ENCODE results near the gene EID1. TPM values are rescaled to one million over a fixed set of nuclear protein-coding genes. Genes with fewer than 3 reads are reported as not detected.
A peak's percentile ranks its signal among the peaks of the same experiment; 100 is the strongest.

EID1 gene
- total and polyA plus RNA-seq, 9 donors: 151 to 256 (median 219) TPM

- no peaks in the 10 kb centered on the region for H3K27me3 ChIP-seq
- WGBS, 3 donors: 65 to 70% (median 68%) methylated on average over 2 of the region's 2 CpGs
- intact Hi-C loops (cut with DNase I): loop anchor here in 1 of 4 donors (5.0 kb wide), 1 partner anchor 1289 kb away; no protein-coding TSS in a partner anchor
- no peak for DNase-seq
- TF ChIP-seq EP300 (IDR thresholded peaks at IDR 0.05): no peak
- TF ChIP-seq, protein P1, sequence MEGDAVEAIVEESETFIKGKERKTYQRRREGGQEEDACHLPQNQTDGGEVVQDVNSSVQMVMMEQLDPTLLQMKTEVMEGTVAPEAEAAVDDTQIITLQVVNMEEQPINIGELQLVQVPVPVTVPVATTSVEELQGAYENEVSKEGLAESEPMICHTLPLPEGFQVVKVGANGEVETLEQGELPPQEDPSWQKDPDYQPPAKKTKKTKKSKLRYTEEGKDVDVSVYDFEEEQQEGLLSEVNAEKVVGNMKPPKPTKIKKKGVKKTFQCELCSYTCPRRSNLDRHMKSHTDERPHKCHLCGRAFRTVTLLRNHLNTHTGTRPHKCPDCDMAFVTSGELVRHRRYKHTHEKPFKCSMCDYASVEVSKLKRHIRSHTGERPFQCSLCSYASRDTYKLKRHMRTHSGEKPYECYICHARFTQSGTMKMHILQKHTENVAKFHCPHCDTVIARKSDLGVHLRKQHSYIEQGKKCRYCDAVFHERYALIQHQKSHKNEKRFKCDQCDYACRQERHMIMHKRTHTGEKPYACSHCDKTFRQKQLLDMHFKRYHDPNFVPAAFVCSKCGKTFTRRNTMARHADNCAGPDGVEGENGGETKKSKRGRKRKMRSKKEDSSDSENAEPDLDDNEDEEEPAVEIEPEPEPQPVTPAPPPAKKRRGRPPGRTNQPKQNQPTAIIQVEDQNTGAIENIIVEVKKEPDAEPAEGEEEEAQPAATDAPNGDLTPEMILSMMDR (IDR thresholded peaks at IDR 0.05): no peak
- TF ChIP-seq POLR2A (IDR thresholded peaks at IDR 0.05): no peak
- H3K27ac ChIP-seq: no peak overlapping the region
- H3K4me3 ChIP-seq: no peak overlapping the region
- peaks cover 5% of the 10 kb centered on the region for H3K4me1 ChIP-seq (ENCODE audit: insufficient read depth)
- no peaks in the 10 kb centered on the region for H3K9me3 ChIP-seq
- H3K36me3 ChIP-seq: no peaks in the 10 kb centered on the region
Observed at GRCh38 chr15:48858401-48858800, 19.5 kb upstream of the EID1 start.

- intact Hi-C loops (cut with DNase I): loop anchor here in 1 of 4 donors (5.0 kb wide), 1 partner anchor 1288 kb away; no protein-coding TSS in a partner anchor
- WGBS, 3 donors: 84 to 90% (median 86%) methylated on average over 2 of the region's 2 CpGs
- Histone ChIP-seq H3K4me3 (no peak overlapping the region), H3K27me3 (no peaks in the 10 kb centered on the region), H3K36me3 (no peaks in the 10 kb centered on the region), H3K9me3 (no peaks in the 10 kb centered on the region), H3K27ac (no peak overlapping the region), H3K4me1 (ENCODE audit: insufficient read depth) (peaks cover 5% of the 10 kb centered on the region)
- TF ChIP-seq, protein P1 (IDR thresholded peaks at IDR 0.05): no peak
- TF ChIP-seq EP300 (IDR thresholded peaks at IDR 0.05) (no peak), POLR2A (IDR thresholded peaks at IDR 0.05) (no peak)
- DNase-seq: no peak
Observed at GRCh38 chr15:48859426-48859825, 18.5 kb upstream of the EID1 start.

GRCh38 chr15:48861813-48862431, 16.0 kb upstream of the EID1 start:
- Histone ChIP-seq H3K27me3 (no peaks in the 10 kb centered on the region), H3K9me3 (no peaks in the 10 kb centered on the region), H3K4me1 (ENCODE audit: insufficient read depth) (no peaks in the 10 kb centered on the region), H3K36me3 (no peaks in the 10 kb centered on the region), H3K27ac (no peak overlapping the region), H3K4me3 (no peak overlapping the region)
- no peak for TF ChIP-seq POLR2A (IDR thresholded peaks at IDR 0.05)
- no peak for TF ChIP-seq EP300 (IDR thresholded peaks at IDR 0.05)
- TF ChIP-seq, protein P1 (IDR thresholded peaks at IDR 0.05): peak; percentile 45 to 93 (median 76)
- intact Hi-C loops (cut with DNase I): loop anchor here in 3 of 4 donors (5.0 to 10.0 kb wide), 3 partner anchors 273 to 1283 kb away; no protein-coding TSS in a partner anchor
- DNase-seq: peak in 2 of 5 donors; percentile 11 to 21
- 2 to 5% (median 4%) methylated on average over 1 of the region's 1 CpG for whole genome bisulfite sequencing, 3 donors

GRCh38 chr15:48862705-48863104, 15.2 kb upstream of the EID1 start:
- Histone ChIP-seq H3K36me3 (no peaks in the 10 kb centered on the region), H3K9me3 (no peaks in the 10 kb centered on the region), H3K4me1 (ENCODE audit: insufficient read depth) (no peaks in the 10 kb centered on the region), H3K4me3 (no peak overlapping the region), H3K27ac (no peak overlapping the region), H3K27me3 (no peaks in the 10 kb centered on the region)
- no peak for DNase-seq
- intact Hi-C loops (cut with DNase I): loop anchor here in 3 of 4 donors (5.0 to 10.0 kb wide), 3 partner anchors 272 to 1282 kb away; no protein-coding TSS in a partner anchor
- WGBS, 3 donors: 90 to 97% (median 94%) methylated on average over 1 of the region's 1 CpG
- TF ChIP-seq EP300 (IDR thresholded peaks at IDR 0.05): no peak
- TF ChIP-seq POLR2A (IDR thresholded peaks at IDR 0.05): no peak
- TF ChIP-seq, protein P1 (IDR thresholded peaks at IDR 0.05): no peak
